Lung (tissue), 12 donors: ENCODE data around the gene CRMP1. TPM values are rescaled to one million over a fixed set of nuclear protein-coding genes. Genes with fewer than 3 reads are reported as not detected.
A peak's percentile ranks its signal among the peaks of the same experiment; 100 is the strongest.

Experiments used
- ATAC-seq: fragments of 200-7000 bp; cut with Tn5 transposase; one replicate; pipeline ENCODE4 v1.9.1; 2020; ENCODE audit warnings: moderate number of reproducible peaks; ENCODE audit not compliant: insufficient read depth, low FRiP score
- DNase-seq, 3 donors: peaks; one replicate each; pipeline ENCODE4 v3.0.0-alpha.2; 2013 to 2017
- H3K27ac ChIP-seq, 2 donors: one replicate each; pipeline ENCODE4 v1.5.1; 2013; ENCODE audit warnings: mild to moderate bottlenecking in 2 of 2, moderate library complexity in 2 of 2, control low read depth in 1 of 2, inconsistent platforms in 1 of 2, low read depth in 1 of 2, low read length in 1 of 2
- H3K27me3 ChIP-seq, 3 donors: one replicate each; pipeline ENCODE4 v1.5.1; 2013; ENCODE audit warnings: low read length in 2 of 3; ENCODE audit not compliant: control insufficient read depth in 3 of 3, insufficient read depth in 3 of 3
- H3K36me3 ChIP-seq, 4 donors: one replicate each; pipeline ENCODE4 v1.5.1; 2013; ENCODE audit warnings: low read length in 4 of 4, mild to moderate bottlenecking in 1 of 4, moderate library complexity in 1 of 4; ENCODE audit not compliant: control insufficient read depth in 4 of 4, insufficient read depth in 4 of 4
- H3K4me1 ChIP-seq, 5 donors: one replicate each; pipeline ENCODE4 v1.5.1; 2013; ENCODE audit warnings: low read length in 5 of 5, mild to moderate bottlenecking in 2 of 5, moderate library complexity in 1 of 5; ENCODE audit not compliant: control insufficient read depth in 5 of 5, insufficient read depth in 5 of 5
- H3K4me3 ChIP-seq: one replicate; pipeline ENCODE4 v1.5.1; 2013; ENCODE audit warnings: mild to moderate bottlenecking, control low read depth, moderate library complexity
- H3K9ac ChIP-seq, 2 donors: one replicate each; pipeline ENCODE4 v1.5.1; 2013; ENCODE audit warnings: low read length in 2 of 2, control low read depth in 1 of 2; ENCODE audit not compliant: insufficient read depth in 1 of 2
- H3K9me3 ChIP-seq, 4 donors: one replicate each; pipeline ENCODE4 v1.5.1; 2013; ENCODE audit warnings: low read length in 3 of 4, mild to moderate bottlenecking in 1 of 4, moderate library complexity in 1 of 4; ENCODE audit not compliant: control insufficient read depth in 4 of 4, insufficient read depth in 3 of 4
- CTCF ChIP-seq: IDR thresholded peaks from 2 replicates; pipeline ENCODE4 v1.5.1; 2012; ENCODE audit warnings: mild to moderate bottlenecking; ENCODE audit errors: control extremely low read depth, extremely low read depth
- WGBS, 2 donors: extraction: QIAGEN DNeasy Blood & Tissue Kit; methylation state at CpG; one replicate each; pipeline ENCODE4 v1.1.7; 2013; 5-methylcytosine and 5-hydroxymethylcytosine counted together
- polyA plus RNA-seq, 2 donors: library from polyadenylated mRNA; stranded (reverse); fragments of 200-250 nt; gene quantifications; one replicate each; pipeline ENCODE4 v1.2.1, GENCODE V29; 2013
- total RNA-seq, 2 donors: library from RNA; depleted of rRNA in 1 of 2; stranded (reverse); fragments of >200 nt in 1 of 2; gene quantifications; one replicate each; pipeline ENCODE4 v1.2.1, GENCODE V29; 2014 to 2021
- donor health status: control.
- donor health status: control.
- donor health status: Bipolar disorder and iron deficiency.
- donor health status: healthy.
- donor health status: DM: yes; HTN: yes; CAD: no.

Gene CRMP1
- total and polyA plus RNA-seq, 4 donors, result 2.1 to 24.4 (median 4.6) TPM

- Histone ChIP-seq H3K27me3 (peaks cover 4 to 55% (median 38%) of the 10 kb centered on the region in 3 donors), H3K9ac (no peak overlapping the region), H3K4me3 (no peak overlapping the region), H3K4me1 (peaks cover 0 to 10% (median under 1%) of the 10 kb centered on the region in 5 donors), H3K27ac (no peak overlapping the region), H3K9me3 (peaks cover 0 to 17% (median 3%) of the 10 kb centered on the region in 4 donors), H3K36me3 (no peaks in the 10 kb centered on the region)
- DNase-seq (no peak), ATAC-seq (no peak)
- no peak for TF ChIP-seq CTCF
- 85 to 87% methylated on average over 13 of the region's 13 CpGs for WGBS, 2 donors
Observed at GRCh38 chr4:5897674-5898073, 4.8 kb upstream of the CRMP1 start.

- peaks cover 0 to 11% (median 10%) of the 10 kb centered on the region in 5 donors for H3K4me1 ChIP-seq
- no peak for ATAC-seq
- peak; percentile 52 to 80 (median 77) for DNase-seq
- H3K4me3 ChIP-seq, result no peak overlapping the region
- WGBS, 2 donors, result 56 to 66% methylated on average over 4 of the region's 4 CpGs
- no peak overlapping the region for H3K27ac ChIP-seq
- H3K36me3 ChIP-seq, result no peaks in the 10 kb centered on the region
- H3K9me3 ChIP-seq, result peaks cover 0 to 15% (median 3%) of the 10 kb centered on the region in 4 donors
- no peak for TF ChIP-seq CTCF
- H3K9ac ChIP-seq, result no peak overlapping the region
- peaks cover 4 to 61% (median 55%) of the 10 kb centered on the region in 3 donors for H3K27me3 ChIP-seq
Observed at GRCh38 chr4:5895287-5895686, 2.4 kb upstream of the CRMP1 start.

- 39 to 41% methylated on average over 7 of the region's 7 CpGs for WGBS, 2 donors
- DNase-seq, result no peak
- no peak overlapping the region for H3K27ac ChIP-seq
- H3K9ac ChIP-seq, result no peak overlapping the region
- H3K36me3 ChIP-seq, result no peaks in the 10 kb centered on the region
- H3K9me3 ChIP-seq, result peaks cover 0 to 15% (median 3%) of the 10 kb centered on the region in 4 donors
- H3K27me3 ChIP-seq, result peaks cover 4 to 66% (median 62%) of the 10 kb centered on the region in 3 donors
- no peak overlapping the region for H3K4me3 ChIP-seq
- ATAC-seq, result no peak
- no peak for TF ChIP-seq CTCF
- H3K4me1 ChIP-seq, result peaks cover 0 to 19% (median 10%) of the 10 kb centered on the region in 5 donors
Observed at GRCh38 chr4:5894266-5894665, 1.4 kb upstream of the CRMP1 start.

GRCh38 chr4:5893591-5893990, 705 bp upstream of the CRMP1 start:
- ATAC-seq (no peak), DNase-seq (no peak)
- H3K27ac ChIP-seq, result no peak overlapping the region
- TF ChIP-seq CTCF, result no peak
- no peaks in the 10 kb centered on the region for H3K36me3 ChIP-seq
- 67 to 76% methylated on average over 8 of the region's 8 CpGs for WGBS, 2 donors
- H3K4me3 ChIP-seq, result no peak overlapping the region
- H3K27me3 ChIP-seq, result peaks cover 4 to 69% (median 64%) of the 10 kb centered on the region in 3 donors
- no peak overlapping the region for H3K9ac ChIP-seq
- peaks cover 0 to 15% (median 3%) of the 10 kb centered on the region in 4 donors for H3K9me3 ChIP-seq
- peaks cover 0 to 26% (median 10%) of the 10 kb centered on the region in 5 donors for H3K4me1 ChIP-seq
